DND-41 (cell line): ENCODE results near the gene ANK3.

Experiments used
- ATAC-seq: fragments of 200-7000 bp; cut with Tn5 transposase; 3 replicates; pipeline ENCODE4 v1.9.1; 2021; ENCODE audit warnings: low read depth; ENCODE audit not compliant: insufficient read depth
- DNase-seq: peaks from one replicate; pipeline ENCODE4 v3.0.0-alpha.2; 2020
- H2AFZ ChIP-seq: 2 replicates; pipeline ENCODE4 v1.6.0; 2012; ENCODE audit warnings: low read depth, low read length
- H3K27ac ChIP-seq: 2 replicates; pipeline ENCODE4 v1.5.1; 2012; ENCODE audit warnings: low read length, inconsistent platforms
- H3K27me3 ChIP-seq: fragments of 200-600 bp; sonication (generic); 2 replicates; pipeline ENCODE4 v1.6.0; 2012; ENCODE audit warnings: low read length, mild to moderate bottlenecking, inconsistent platforms; ENCODE audit not compliant: insufficient read depth, poor library complexity
- H3K36me3 ChIP-seq: 2 replicates; pipeline ENCODE4 v1.5.1; 2012; ENCODE audit warnings: low read length, inconsistent platforms; ENCODE audit not compliant: insufficient read depth
- H3K4me1 ChIP-seq: 2 replicates; pipeline ENCODE4 v1.5.1; 2012; ENCODE audit warnings: mild to moderate bottlenecking, low read length; ENCODE audit not compliant: insufficient read depth
- H3K4me2 ChIP-seq: 2 replicates; pipeline ENCODE4 v1.6.0; 2012; ENCODE audit warnings: mild to moderate bottlenecking, moderate library complexity, low read length, inconsistent platforms; ENCODE audit not compliant: insufficient read depth
- H3K4me3 ChIP-seq, 2 experiments: fragments of 200-600 bp in 1 of 2; shearing (Covaris generic) in 1 of 2; 2 replicates each; pipeline ENCODE4 v1.5.1; 2012 to 2016; ENCODE audit warnings: inconsistent platforms in 2 of 2, low read length in 2 of 2, mild to moderate bottlenecking in 2 of 2, low read depth in 1 of 2, moderate library complexity in 1 of 2
- H3K79me2 ChIP-seq: 2 replicates; pipeline ENCODE4 v1.6.0; 2012; ENCODE audit warnings: low read length, inconsistent platforms; ENCODE audit not compliant: insufficient read depth
- H3K9ac ChIP-seq: 2 replicates; pipeline ENCODE4 v1.6.0; 2012; ENCODE audit warnings: low read depth, mild to moderate bottlenecking, inconsistent platforms, low read length, moderate library complexity
- H3K9me3 ChIP-seq: 2 replicates; pipeline ENCODE4 v1.5.1; 2012; ENCODE audit warnings: low read length, moderate library complexity, mild to moderate bottlenecking, inconsistent platforms; ENCODE audit not compliant: insufficient read depth, severe bottlenecking
- H4K20me1 ChIP-seq: 2 replicates; pipeline ENCODE4 v1.6.0; 2012; ENCODE audit warnings: low read length; ENCODE audit not compliant: insufficient read depth
- CTCF ChIP-seq: IDR thresholded peaks from 2 replicates; pipeline ENCODE4 v1.5.1; 2012; ENCODE audit warnings: borderline replicate concordance, low read length, moderate library complexity, mild to moderate bottlenecking; ENCODE audit not compliant: poor library complexity, severe bottlenecking; ENCODE audit errors: extremely low read depth
- EZH2 ChIP-seq: IDR thresholded peaks from 3 replicates; pipeline ENCODE4 v1.6.1; 2012; ENCODE audit warnings: borderline replicate concordance, low read depth, mild to moderate bottlenecking, moderate library complexity, low read length, inconsistent platforms; ENCODE audit not compliant: severe bottlenecking

The ANK3 gene

GRCh38 chr10:60023155-60023877 is 366.4 kb downstream of the ANK3 start:
- H3K27me3 ChIP-seq = peaks cover 3% of the 10 kb centered on the region
- DNase-seq (no peak), ATAC-seq (no peak)
- TF ChIP-seq EZH2 = no peak
- TF ChIP-seq CTCF = no peak
- no peak overlapping the region for H3K9ac ChIP-seq
- no peaks in the 10 kb centered on the region for H3K36me3 ChIP-seq
- no peak overlapping the region for H3K4me3 ChIP-seq
- H2AFZ ChIP-seq = no peak overlapping the region
- H3K27ac ChIP-seq = no peak overlapping the region
- H3K9me3 ChIP-seq = no peaks in the 10 kb centered on the region
- H3K4me1 ChIP-seq = no peaks in the 10 kb centered on the region
- no peaks in the 10 kb centered on the region for H4K20me1 ChIP-seq
- no peaks in the 10 kb centered on the region for H3K79me2 ChIP-seq
- no peak overlapping the region for H3K4me2 ChIP-seq

- no peak overlapping the region for H3K27ac ChIP-seq
- H3K4me2 ChIP-seq = no peak overlapping the region
- DNase-seq (no peak), ATAC-seq (no peak)
- TF ChIP-seq CTCF (no peak), EZH2 (no peak)
- no peaks in the 10 kb centered on the region for H3K9me3 ChIP-seq
- H3K36me3 ChIP-seq = no peaks in the 10 kb centered on the region
- H3K79me2 ChIP-seq = no peaks in the 10 kb centered on the region
- H3K9ac ChIP-seq = no peak overlapping the region
- no peak overlapping the region for H3K4me3 ChIP-seq
- no peaks in the 10 kb centered on the region for H3K4me1 ChIP-seq
- peaks cover 3% of the 10 kb centered on the region for H3K27me3 ChIP-seq
- H4K20me1 ChIP-seq = no peaks in the 10 kb centered on the region
- no peak overlapping the region for H2AFZ ChIP-seq
Observed at GRCh38 chr10:60021361-60021760, 368.3 kb downstream of the ANK3 start.

GRCh38 chr10:60016794-60017193 is 372.9 kb downstream of the ANK3 start:
- DNase-seq (no peak), ATAC-seq (no peak)
- Histone ChIP-seq H3K36me3 (no peaks in the 10 kb centered on the region), H3K9me3 (no peaks in the 10 kb centered on the region), H3K79me2 (no peaks in the 10 kb centered on the region), H4K20me1 (no peaks in the 10 kb centered on the region), H2AFZ (no peak overlapping the region), H3K4me1 (no peaks in the 10 kb centered on the region), H3K9ac (no peak overlapping the region), H3K27ac (no peak overlapping the region), H3K4me3 (no peak overlapping the region), H3K4me2 (no peak overlapping the region), H3K27me3 (no peaks in the 10 kb centered on the region)
- TF ChIP-seq EZH2 (no peak), CTCF (no peak)
